HepG2 (cell line): ENCODE measurements around the gene UNC5B. TPM values are rescaled to one million over a fixed set of nuclear protein-coding genes. Genes with fewer than 3 reads are reported as not detected.

ENCODE experiments used
- CEBPB ChIP-seq: IDR thresholded peaks from 2 replicates; pipeline ENCODE4 v1.6.1; 2011; ENCODE audit warnings: low read depth, low read length, improper control_type of control experiment, borderline replicate concordance
- FOSL2 ChIP-seq: sonication (generic); formaldehyde crosslinking; IDR thresholded peaks from 2 replicates; pipeline ENCODE4 v1.4.0; 2020; ENCODE audit warnings: missing genetic modification reagents
- JARID2 ChIP-seq: sonication (generic); formaldehyde crosslinking; IDR thresholded peaks from 2 replicates; pipeline ENCODE4 v1.8.1; 2023; ENCODE audit warnings: missing genetic modification reagents, inconsistent platforms; ENCODE audit not compliant: insufficient replicate concordance
- KDM5A ChIP-seq: fragments of 200-600 bp; sonication (generic); IDR thresholded peaks from 2 replicates; pipeline ENCODE4 v1.7.0; 2018; ENCODE audit warnings: antibody characterized with exemption, mild to moderate bottlenecking, low read length, borderline replicate concordance
- KLF16 ChIP-seq, 2 experiments: sonication (generic) in 1 of 2; formaldehyde crosslinking in 1 of 2; IDR thresholded peaks; 2 replicates each; pipeline versions ENCODE4 v1.6.1 to v1.8.0; 2016 to 2023; ENCODE audit warnings: missing genetic modification reagents in 2 of 2, missing compliant biosample characterization in 1 of 2
- LCORL ChIP-seq, 2 experiments: fragments of 450-650 bp in 1 of 2; sonication (generic) in 1 of 2; formaldehyde crosslinking in 1 of 2; IDR thresholded peaks; 2 replicates each; pipeline versions ENCODE4 v1.5.0 to v1.6.1; 2017 to 2020; ENCODE audit warnings: antibody characterized with exemption in 1 of 2, missing genetic modification reagents in 1 of 2
- MED1 ChIP-seq: sonication (generic); formaldehyde crosslinking; IDR thresholded peaks from 2 replicates; pipeline ENCODE4 v1.4.0; 2020; ENCODE audit warnings: missing genetic modification reagents
- NFKBIZ ChIP-seq: IDR thresholded peaks from 2 replicates; pipeline ENCODE4 v1.6.1; 2018; ENCODE audit warnings: missing genetic modification reagents, missing compliant biosample characterization
- NFRKB ChIP-seq: fragments of 450-650 bp; IDR thresholded peaks from 2 replicates; pipeline ENCODE4 v1.6.1; 2017
- PHB2 ChIP-seq: fragments of 450-650 bp; IDR thresholded peaks from 2 replicates; pipeline ENCODE4 v1.6.1; 2018; ENCODE audit not compliant: partially characterized antibody
- RBM39 ChIP-seq: fragments of 200-400 bp; formaldehyde crosslinking; IDR thresholded peaks from one replicate; pipeline ENCODE4 v1.6.1; 2018; ENCODE audit warnings: antibody characterized with exemption, mild to moderate bottlenecking, low read depth, low read length; ENCODE audit not compliant: poor library complexity, severe bottlenecking
- SALL1 ChIP-seq: sonication (generic); formaldehyde crosslinking; IDR thresholded peaks from 2 replicates; pipeline ENCODE4 v1.8.0; 2022; ENCODE audit warnings: mild to moderate bottlenecking, missing genetic modification reagents
- SMARCC2 ChIP-seq: fragments of 450-650 bp; IDR thresholded peaks from 2 replicates; pipeline ENCODE4 v1.6.1; 2017; ENCODE audit warnings: antibody characterized with exemption, mild to moderate bottlenecking
- SRF ChIP-seq: IDR thresholded peaks from 2 replicates; pipeline ENCODE4 v1.6.1; 2011; ENCODE audit warnings: mild to moderate bottlenecking, low read depth, low read length, moderate library complexity
- TBP ChIP-seq: sonication (generic); formaldehyde crosslinking; IDR thresholded peaks from 2 replicates; pipeline ENCODE4 v1.5.0; 2020; ENCODE audit warnings: missing genetic modification reagents
- ZNF253 ChIP-seq: sonication (generic); formaldehyde crosslinking; IDR thresholded peaks from 2 replicates; pipeline ENCODE4 v1.8.0; 2022; ENCODE audit warnings: mild to moderate bottlenecking, missing genetic modification reagents, borderline replicate concordance
- ZNF263 ChIP-seq: sonication (generic); formaldehyde crosslinking; IDR thresholded peaks from 2 replicates; pipeline ENCODE4 v1.4.0; 2020; ENCODE audit warnings: missing genetic modification reagents
- ZNF562 ChIP-seq: sonication (generic); formaldehyde crosslinking; IDR thresholded peaks from 2 replicates; pipeline ENCODE4 v1.8.0; 2022; ENCODE audit warnings: missing genetic modification reagents, borderline replicate concordance
- ZNF619 ChIP-seq: sonication (generic); formaldehyde crosslinking; IDR thresholded peaks from 2 replicates; pipeline ENCODE4 v1.4.0; 2020; ENCODE audit warnings: mild to moderate bottlenecking, missing genetic modification reagents
- ZNF678 ChIP-seq: sonication (generic); formaldehyde crosslinking; IDR thresholded peaks from 2 replicates; pipeline ENCODE4 v1.4.0; 2020; ENCODE audit warnings: mild to moderate bottlenecking, missing genetic modification reagents
- ZNF724P ChIP-seq: sonication (generic); formaldehyde crosslinking; IDR thresholded peaks from 2 replicates; pipeline ENCODE4 v1.8.0; 2022; ENCODE audit warnings: missing genetic modification reagents, borderline replicate concordance
- ZNF841 ChIP-seq: sonication (generic); formaldehyde crosslinking; IDR thresholded peaks from 2 replicates; pipeline ENCODE4 v1.8.1; 2023; ENCODE audit warnings: missing genetic modification reagents, borderline replicate concordance
- ZNF878 ChIP-seq: sonication (generic); formaldehyde crosslinking; IDR thresholded peaks from 2 replicates; pipeline ENCODE4 v1.8.1; 2023; ENCODE audit warnings: mild to moderate bottlenecking, missing genetic modification reagents, moderate library complexity
- ZSCAN12 ChIP-seq: sonication (generic); formaldehyde crosslinking; IDR thresholded peaks from 2 replicates; pipeline ENCODE4 v1.9.0; 2021; ENCODE audit warnings: mild to moderate bottlenecking, missing genetic modification reagents
- polyA plus RNA-seq, 8 experiments: library from polyadenylated mRNA; depleted of rRNA in 3 of 8; stranded (reverse) in 7 of 8; unstranded in 1 of 8; fragments of >200 nt; fragmentation: Illumina TruSeq in 4 of 8; extraction: Trizol in 4 of 8; gene quantifications; 2 replicates each; pipeline versions ENCODE4 v1.2.1 to v1.2.3, GENCODE V29; 2011 to 2016; ENCODE audit warnings: low read depth in 4 of 8, missing spikeins in 1 of 8, mixed read lengths in 1 of 8; ENCODE audit not compliant: insufficient read depth in 1 of 8
- total RNA-seq, 5 experiments: library from RNA; depleted of rRNA; stranded (reverse); fragments of >200 nt; fragmentation: Illumina TruSeq; extraction: Trizol; gene quantifications; 2 replicates each; pipeline ENCODE4 v1.2.3, GENCODE V29; 2016; ENCODE audit warnings: low read depth in 1 of 5
- TF ChIP-seq, protein P1 (sequence below): sonication (generic); formaldehyde crosslinking; IDR thresholded peaks from 2 replicates; pipeline ENCODE4 v1.8.0; 2022; ENCODE audit warnings: missing genetic modification reagents, mild to moderate bottlenecking, inconsistent platforms, borderline replicate concordance
- TF ChIP-seq, protein P2 (sequence below): sonication (generic); formaldehyde crosslinking; IDR thresholded peaks from 2 replicates; pipeline ENCODE4 v1.9.0; 2021; ENCODE audit warnings: missing genetic modification reagents, mild to moderate bottlenecking, borderline replicate concordance
- TF ChIP-seq, protein P3 (sequence below): sonication (generic); formaldehyde crosslinking; IDR thresholded peaks from 2 replicates; pipeline ENCODE4 v1.4.0; 2020; ENCODE audit warnings: missing genetic modification reagents, mild to moderate bottlenecking, borderline replicate concordance
- TF ChIP-seq, protein P4 (sequence below): IDR thresholded peaks from 2 replicates; pipeline ENCODE4 v1.6.1; 2016; ENCODE audit warnings: low read depth, borderline replicate concordance

UNC5B gene
- total and polyA plus RNA-seq, 2 of the 13 experiments (the other 11 are each of a cell fraction or from before 2014, with no cell fraction given) = 0.07 TPM

DNA sequence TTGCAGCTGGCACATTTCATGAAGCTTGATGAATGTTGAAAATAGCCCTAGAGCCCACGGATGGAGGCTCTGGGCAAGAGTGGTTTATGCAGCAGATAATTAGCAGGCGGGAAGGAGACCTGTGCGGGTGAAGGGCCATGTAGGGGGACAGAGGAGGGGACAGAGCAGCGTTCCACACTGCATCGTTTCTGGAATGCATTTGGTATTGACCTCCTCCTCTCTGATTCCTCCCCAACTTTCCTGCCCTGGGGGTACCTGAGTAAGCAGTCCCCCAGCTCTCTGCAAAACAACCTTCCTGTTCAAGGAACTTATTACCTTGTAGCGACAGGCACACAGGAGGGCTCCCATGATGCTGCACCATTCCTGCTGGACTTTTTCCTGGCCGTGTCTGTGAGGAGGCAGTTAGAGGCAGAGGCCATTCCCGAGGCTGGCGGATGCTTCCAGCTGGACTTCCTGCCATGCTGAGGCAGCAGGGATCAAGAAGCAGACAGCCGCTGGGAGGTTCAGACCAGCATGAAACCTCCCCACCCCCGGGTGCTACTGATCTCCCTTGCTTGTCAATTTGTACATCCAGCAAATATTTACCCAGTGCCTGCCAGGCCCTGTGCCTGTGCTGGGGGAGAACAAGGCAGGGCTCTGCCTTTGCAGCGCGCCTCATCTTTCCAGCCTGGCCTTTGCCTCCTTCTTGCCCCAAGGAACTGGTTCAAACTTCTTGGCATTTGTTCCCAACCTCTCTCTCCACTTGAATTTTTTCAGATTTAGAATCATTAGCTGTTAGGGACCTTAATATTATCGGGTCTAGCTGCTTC, 135.4 kb downstream of the UNC5B start (continued):
- TF ChIP-seq, protein P1, sequence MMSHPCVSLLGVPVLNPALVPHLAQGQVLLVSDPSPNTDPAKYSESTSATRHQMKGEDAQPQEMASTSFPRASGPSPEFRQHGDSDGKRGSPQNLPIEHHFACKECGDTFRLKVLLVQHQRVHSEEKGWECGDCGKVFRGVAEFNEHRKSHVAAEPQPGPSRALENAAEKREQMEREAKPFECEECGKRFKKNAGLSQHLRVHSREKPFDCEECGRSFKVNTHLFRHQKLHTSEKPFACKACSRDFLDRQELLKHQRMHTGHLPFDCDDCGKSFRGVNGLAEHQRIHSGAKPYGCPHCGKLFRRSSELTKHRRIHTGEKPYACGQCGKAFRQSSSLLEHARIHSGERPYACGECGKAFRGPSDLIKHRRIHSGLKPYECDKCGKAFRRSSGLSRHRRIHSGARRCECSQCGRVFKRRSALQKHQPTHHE (CRISPR knock-in tag) = no peak
- TF ChIP-seq ZNF878 = no peak
- peak; percentile 75 for TF ChIP-seq FOSL2 (CRISPR knock-in tag)
- TF ChIP-seq KDM5A = no peak
- no peak for TF ChIP-seq SRF
- TF ChIP-seq MED1 (CRISPR knock-in tag) = peak; percentile 91
- no peak for TF ChIP-seq LCORL (IDR thresholded peaks at IDR 0.05)
- TF ChIP-seq LCORL (CRISPR knock-in tag; IDR thresholded peaks at IDR 0.05) = peak; percentile 84
- TF ChIP-seq KLF16 (CRISPR knock-in tag; IDR thresholded peaks at IDR 0.05) = peak in 1 of 2 experiments; percentile 78; a peak in 2 of 4 replicates
- TF ChIP-seq ZNF724P (CRISPR knock-in tag) = no peak
- TF ChIP-seq NFKBIZ (CRISPR knock-in tag) = no peak
- no peak for TF ChIP-seq JARID2 (CRISPR knock-in tag)
- TF ChIP-seq ZNF562 (CRISPR knock-in tag) = no peak
- TF ChIP-seq, protein P2, sequence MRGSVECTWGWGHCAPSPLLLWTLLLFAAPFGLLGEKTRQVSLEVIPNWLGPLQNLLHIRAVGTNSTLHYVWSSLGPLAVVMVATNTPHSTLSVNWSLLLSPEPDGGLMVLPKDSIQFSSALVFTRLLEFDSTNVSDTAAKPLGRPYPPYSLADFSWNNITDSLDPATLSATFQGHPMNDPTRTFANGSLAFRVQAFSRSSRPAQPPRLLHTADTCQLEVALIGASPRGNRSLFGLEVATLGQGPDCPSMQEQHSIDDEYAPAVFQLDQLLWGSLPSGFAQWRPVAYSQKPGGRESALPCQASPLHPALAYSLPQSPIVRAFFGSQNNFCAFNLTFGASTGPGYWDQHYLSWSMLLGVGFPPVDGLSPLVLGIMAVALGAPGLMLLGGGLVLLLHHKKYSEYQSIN (CRISPR knock-in tag) = no peak
- 0 out of 2 replicates have a peak, but pooled peaks have one; percentile 35 for TF ChIP-seq ZNF678 (CRISPR knock-in tag)
- TF ChIP-seq PHB2 = no peak
- TF ChIP-seq NFRKB = no peak
- TF ChIP-seq, protein P3, sequence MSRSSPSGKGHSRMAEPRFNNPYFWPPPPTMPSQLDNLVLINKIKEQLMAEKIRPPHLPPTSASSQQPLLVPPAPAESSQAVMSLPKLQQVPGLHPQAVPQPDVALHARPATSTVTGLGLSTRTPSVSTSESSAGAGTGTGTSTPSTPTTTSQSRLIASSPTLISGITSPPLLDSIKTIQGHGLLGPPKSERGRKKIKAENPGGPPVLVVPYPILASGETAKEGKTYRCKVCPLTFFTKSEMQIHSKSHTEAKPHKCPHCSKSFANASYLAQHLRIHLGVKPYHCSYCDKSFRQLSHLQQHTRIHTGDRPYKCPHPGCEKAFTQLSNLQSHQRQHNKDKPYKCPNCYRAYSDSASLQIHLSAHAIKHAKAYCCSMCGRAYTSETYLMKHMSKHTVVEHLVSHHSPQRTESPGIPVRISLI (CRISPR knock-in tag) = peak; percentile 37; the same call in 1 of the 2 replicates
- TF ChIP-seq ZNF253 (CRISPR knock-in tag) = no peak
- TF ChIP-seq TBP = no peak
- TF ChIP-seq ZNF619 (CRISPR knock-in tag) = no peak
- no peak for TF ChIP-seq ZSCAN12 (CRISPR knock-in tag)
- no peak for TF ChIP-seq ZNF841 (CRISPR knock-in tag)
- TF ChIP-seq ZNF263 (CRISPR knock-in tag) = peak; percentile 65; the same call in 1 of the 2 replicates
- peak; percentile 61 for TF ChIP-seq RBM39
- peak; percentile 86 for TF ChIP-seq SALL1 (CRISPR knock-in tag)
- TF ChIP-seq, protein P4, sequence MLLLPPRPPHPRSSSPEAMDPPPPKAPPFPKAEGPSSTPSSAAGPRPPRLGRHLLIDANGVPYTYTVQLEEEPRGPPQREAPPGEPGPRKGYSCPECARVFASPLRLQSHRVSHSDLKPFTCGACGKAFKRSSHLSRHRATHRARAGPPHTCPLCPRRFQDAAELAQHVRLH (CRISPR knock-in tag) = no peak
- TF ChIP-seq SMARCC2 = no peak
- TF ChIP-seq CEBPB = 0 out of 2 replicates have a peak, but pooled peaks have one; percentile 3
